GM23338 (cell line): ENCODE data around the gene UBLCP1.

Experiments used
- EZH2phosphoT487 ChIP-seq: fragments of 200-600 bp; sonication (generic); IDR thresholded peaks from one replicate; pipeline ENCODE4 v1.8.1; 2018; ENCODE audit warnings: antibody characterized with exemption; ENCODE audit not compliant: unreplicated experiment
- POLR2AphosphoS5 ChIP-seq: IDR thresholded peaks from 2 replicates; pipeline ENCODE4 v1.6.1; 2016; ENCODE audit warnings: antibody characterized with exemption, low read depth
- TF ChIP-seq, protein P1 (sequence below), 2 experiments: fragments of 200-600 bp in 1 of 2; sonication (generic) in 1 of 2; conservative IDR thresholded peaks; 2 replicates each; pipeline versions ENCODE4 v1.5.1 to v1.6.1; 2016 to 2017; ENCODE audit warnings: antibody characterized with exemption in 2 of 2, low read depth in 2 of 2, mild to moderate bottlenecking in 2 of 2, moderate library complexity in 1 of 2
- TF ChIP-seq, protein P2 (sequence below): IDR thresholded peaks from one replicate; pipeline ENCODE4 v1.6.1; 2018; ENCODE audit warnings: antibody characterized with exemption; ENCODE audit not compliant: unreplicated experiment

DNA sequence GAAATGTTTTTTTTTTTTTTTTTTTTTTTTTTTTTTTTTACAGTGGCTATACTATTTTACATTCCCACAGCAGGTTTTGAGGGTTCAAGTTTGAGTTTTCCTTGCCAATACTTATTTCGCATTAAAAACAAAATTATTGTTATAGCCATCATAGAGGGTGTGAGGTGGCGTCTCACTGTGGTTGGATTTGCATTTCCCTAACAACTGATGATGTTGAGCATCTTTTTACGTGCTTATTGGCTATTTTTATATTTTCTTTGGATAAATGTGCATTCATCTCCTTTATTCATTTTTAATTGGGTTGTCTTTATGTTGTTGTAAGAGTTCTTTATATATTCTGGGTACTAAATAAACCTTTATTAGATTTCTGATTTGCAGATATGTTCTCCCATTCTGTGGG is 18.9 kb upstream of the UBLCP1 start:
- TF ChIP-seq, protein P1, sequence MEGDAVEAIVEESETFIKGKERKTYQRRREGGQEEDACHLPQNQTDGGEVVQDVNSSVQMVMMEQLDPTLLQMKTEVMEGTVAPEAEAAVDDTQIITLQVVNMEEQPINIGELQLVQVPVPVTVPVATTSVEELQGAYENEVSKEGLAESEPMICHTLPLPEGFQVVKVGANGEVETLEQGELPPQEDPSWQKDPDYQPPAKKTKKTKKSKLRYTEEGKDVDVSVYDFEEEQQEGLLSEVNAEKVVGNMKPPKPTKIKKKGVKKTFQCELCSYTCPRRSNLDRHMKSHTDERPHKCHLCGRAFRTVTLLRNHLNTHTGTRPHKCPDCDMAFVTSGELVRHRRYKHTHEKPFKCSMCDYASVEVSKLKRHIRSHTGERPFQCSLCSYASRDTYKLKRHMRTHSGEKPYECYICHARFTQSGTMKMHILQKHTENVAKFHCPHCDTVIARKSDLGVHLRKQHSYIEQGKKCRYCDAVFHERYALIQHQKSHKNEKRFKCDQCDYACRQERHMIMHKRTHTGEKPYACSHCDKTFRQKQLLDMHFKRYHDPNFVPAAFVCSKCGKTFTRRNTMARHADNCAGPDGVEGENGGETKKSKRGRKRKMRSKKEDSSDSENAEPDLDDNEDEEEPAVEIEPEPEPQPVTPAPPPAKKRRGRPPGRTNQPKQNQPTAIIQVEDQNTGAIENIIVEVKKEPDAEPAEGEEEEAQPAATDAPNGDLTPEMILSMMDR (conservative IDR thresholded peaks at IDR 0.05; ENCODE audit: low read depth in 2 of 2): no peak
- TF ChIP-seq EZH2phosphoT487: no peak
- no peak for TF ChIP-seq POLR2AphosphoS5
- TF ChIP-seq, protein P2, sequence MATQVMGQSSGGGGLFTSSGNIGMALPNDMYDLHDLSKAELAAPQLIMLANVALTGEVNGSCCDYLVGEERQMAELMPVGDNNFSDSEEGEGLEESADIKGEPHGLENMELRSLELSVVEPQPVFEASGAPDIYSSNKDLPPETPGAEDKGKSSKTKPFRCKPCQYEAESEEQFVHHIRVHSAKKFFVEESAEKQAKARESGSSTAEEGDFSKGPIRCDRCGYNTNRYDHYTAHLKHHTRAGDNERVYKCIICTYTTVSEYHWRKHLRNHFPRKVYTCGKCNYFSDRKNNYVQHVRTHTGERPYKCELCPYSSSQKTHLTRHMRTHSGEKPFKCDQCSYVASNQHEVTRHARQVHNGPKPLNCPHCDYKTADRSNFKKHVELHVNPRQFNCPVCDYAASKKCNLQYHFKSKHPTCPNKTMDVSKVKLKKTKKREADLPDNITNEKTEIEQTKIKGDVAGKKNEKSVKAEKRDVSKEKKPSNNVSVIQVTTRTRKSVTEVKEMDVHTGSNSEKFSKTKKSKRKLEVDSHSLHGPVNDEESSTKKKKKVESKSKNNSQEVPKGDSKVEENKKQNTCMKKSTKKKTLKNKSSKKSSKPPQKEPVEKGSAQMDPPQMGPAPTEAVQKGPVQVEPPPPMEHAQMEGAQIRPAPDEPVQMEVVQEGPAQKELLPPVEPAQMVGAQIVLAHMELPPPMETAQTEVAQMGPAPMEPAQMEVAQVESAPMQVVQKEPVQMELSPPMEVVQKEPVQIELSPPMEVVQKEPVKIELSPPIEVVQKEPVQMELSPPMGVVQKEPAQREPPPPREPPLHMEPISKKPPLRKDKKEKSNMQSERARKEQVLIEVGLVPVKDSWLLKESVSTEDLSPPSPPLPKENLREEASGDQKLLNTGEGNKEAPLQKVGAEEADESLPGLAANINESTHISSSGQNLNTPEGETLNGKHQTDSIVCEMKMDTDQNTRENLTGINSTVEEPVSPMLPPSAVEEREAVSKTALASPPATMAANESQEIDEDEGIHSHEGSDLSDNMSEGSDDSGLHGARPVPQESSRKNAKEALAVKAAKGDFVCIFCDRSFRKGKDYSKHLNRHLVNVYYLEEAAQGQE: no peak
